ENCODE results near the gene TCAIM. TPM values are rescaled to one million over a fixed set of nuclear protein-coding genes. Genes with fewer than 3 reads are reported as not detected.

The TCAIM gene
- total and polyA plus RNA-seq, 2 experiments from 2014 or later: 20.7 to 36.3 TPM

GRCh38 chr3:44292947-44293346, 45.6 kb upstream of the TCAIM start:
- Histone ChIP-seq H3K4me2 (no peak overlapping the region), H3K9me2 (replicated peaks; ENCODE audit: insufficient read depth) (no peaks in the 10 kb centered on the region), H3K79me2 (no peaks in the 10 kb centered on the region), H4K20me1 (ENCODE audit: insufficient read depth, poor library complexity, severe bottlenecking) (no peaks in the 10 kb centered on the region), H3K27me3 (peaks cover 4% of the 10 kb centered on the region), H3K36me3 (replicated peaks; ENCODE audit: insufficient read depth, low read depth) (no peaks in the 10 kb centered on the region), H3K9me3 (ENCODE audit: low read depth) (no peaks in the 10 kb centered on the region), H3K4me3 (no peak overlapping the region), H3K4me1 (ENCODE audit: insufficient read depth) (no peaks in the 10 kb centered on the region), H3K27ac (no peak overlapping the region), H2AFZ (no peak overlapping the region)
- no peak for DNase-seq (ENCODE audit: low spot score)
- TF ChIP-seq EZH2phosphoT487 (IDR thresholded peaks at IDR 0.05; ENCODE audit: low read depth, severe bottlenecking, unreplicated experiment) (no peak), EZH2 (IDR thresholded peaks at IDR 0.05; ENCODE audit: borderline replicate concordance) (no peak)
- TF ChIP-seq, protein P1, sequence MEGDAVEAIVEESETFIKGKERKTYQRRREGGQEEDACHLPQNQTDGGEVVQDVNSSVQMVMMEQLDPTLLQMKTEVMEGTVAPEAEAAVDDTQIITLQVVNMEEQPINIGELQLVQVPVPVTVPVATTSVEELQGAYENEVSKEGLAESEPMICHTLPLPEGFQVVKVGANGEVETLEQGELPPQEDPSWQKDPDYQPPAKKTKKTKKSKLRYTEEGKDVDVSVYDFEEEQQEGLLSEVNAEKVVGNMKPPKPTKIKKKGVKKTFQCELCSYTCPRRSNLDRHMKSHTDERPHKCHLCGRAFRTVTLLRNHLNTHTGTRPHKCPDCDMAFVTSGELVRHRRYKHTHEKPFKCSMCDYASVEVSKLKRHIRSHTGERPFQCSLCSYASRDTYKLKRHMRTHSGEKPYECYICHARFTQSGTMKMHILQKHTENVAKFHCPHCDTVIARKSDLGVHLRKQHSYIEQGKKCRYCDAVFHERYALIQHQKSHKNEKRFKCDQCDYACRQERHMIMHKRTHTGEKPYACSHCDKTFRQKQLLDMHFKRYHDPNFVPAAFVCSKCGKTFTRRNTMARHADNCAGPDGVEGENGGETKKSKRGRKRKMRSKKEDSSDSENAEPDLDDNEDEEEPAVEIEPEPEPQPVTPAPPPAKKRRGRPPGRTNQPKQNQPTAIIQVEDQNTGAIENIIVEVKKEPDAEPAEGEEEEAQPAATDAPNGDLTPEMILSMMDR (IDR thresholded peaks at IDR 0.05; ENCODE audit: poor library complexity): no peak
- WGBS (ENCODE audit: low lambda C conversion rate, missing lambda C conversion rate): 88% methylated on average over 1 of the region's 1 CpG

DNA sequence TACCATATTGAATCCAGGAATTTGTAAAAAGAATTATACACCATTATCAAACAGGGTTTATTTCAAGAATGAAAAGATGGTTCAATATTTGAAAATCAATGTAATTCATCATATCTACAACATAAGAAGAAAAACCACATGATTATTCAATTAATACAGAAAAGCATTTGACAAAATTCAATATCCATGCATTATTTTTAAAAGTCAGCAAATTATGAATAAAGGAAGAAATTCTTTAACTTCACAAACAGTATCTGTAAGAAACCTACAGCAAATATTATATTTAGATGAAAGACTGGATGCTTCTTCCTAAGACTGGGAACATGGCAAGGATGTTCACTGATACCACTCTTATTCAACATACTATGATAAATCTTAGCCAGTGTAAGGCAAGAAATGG, 41.3 kb upstream of the TCAIM start:
- no peaks in the 10 kb centered on the region for H3K36me3 ChIP-seq (replicated peaks; ENCODE audit: insufficient read depth, low read depth)

DNA sequence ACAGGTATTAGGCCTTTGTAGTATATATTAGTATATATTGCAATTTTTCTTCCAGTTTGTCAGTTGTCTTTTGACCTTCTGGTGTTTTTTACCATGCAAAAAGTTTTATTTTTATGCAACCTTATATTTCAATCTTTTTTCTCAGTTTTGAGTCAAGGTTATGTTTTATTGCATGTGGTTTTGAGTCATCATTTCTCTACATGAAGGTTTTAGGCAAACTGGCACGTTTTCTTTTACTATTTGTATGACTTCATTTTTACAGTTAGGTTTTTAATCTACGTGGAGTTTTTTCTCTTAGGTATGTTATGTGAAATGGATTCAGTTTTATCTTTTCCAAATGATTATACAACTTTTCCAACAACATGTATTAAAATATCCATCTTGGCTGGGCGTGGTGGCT, 36.8 kb upstream of the TCAIM start:
- Histone ChIP-seq H3K36me3 (replicated peaks; ENCODE audit: insufficient read depth, low read depth) (no peaks in the 10 kb centered on the region), H3K27me3 (peaks cover 4% of the 10 kb centered on the region), H3K4me1 (ENCODE audit: insufficient read depth) (no peaks in the 10 kb centered on the region), H3K4me2 (no peak overlapping the region), H4K20me1 (ENCODE audit: insufficient read depth, poor library complexity, severe bottlenecking) (no peaks in the 10 kb centered on the region), H3K9me3 (ENCODE audit: low read depth) (no peaks in the 10 kb centered on the region), H3K27ac (no peak overlapping the region), H3K79me2 (no peaks in the 10 kb centered on the region), H3K4me3 (no peak overlapping the region), H2AFZ (no peak overlapping the region), H3K9me2 (replicated peaks; ENCODE audit: insufficient read depth) (no peaks in the 10 kb centered on the region)
- TF ChIP-seq EZH2 (IDR thresholded peaks at IDR 0.05; ENCODE audit: borderline replicate concordance) (no peak), EZH2phosphoT487 (IDR thresholded peaks at IDR 0.05; ENCODE audit: low read depth, severe bottlenecking, unreplicated experiment) (no peak)
- TF ChIP-seq, protein P1 (IDR thresholded peaks at IDR 0.05; ENCODE audit: poor library complexity): no peak
- 87% methylated on average over 3 of the region's 3 CpGs for WGBS (ENCODE audit: low lambda C conversion rate, missing lambda C conversion rate)
- no peak for DNase-seq (ENCODE audit: low spot score)

More for the DNA sequence above, 41.3 kb upstream of the TCAIM start:
- no peak overlapping the region for H3K27ac ChIP-seq
- H3K9me2 ChIP-seq (replicated peaks; ENCODE audit: insufficient read depth): no peaks in the 10 kb centered on the region
- H3K9me3 ChIP-seq (ENCODE audit: low read depth): no peaks in the 10 kb centered on the region
- TF ChIP-seq, protein P1 (IDR thresholded peaks at IDR 0.05; ENCODE audit: poor library complexity): no peak
- TF ChIP-seq EZH2phosphoT487 (IDR thresholded peaks at IDR 0.05; ENCODE audit: low read depth, severe bottlenecking, unreplicated experiment): no peak
- TF ChIP-seq EZH2 (IDR thresholded peaks at IDR 0.05; ENCODE audit: borderline replicate concordance): no peak
- no peaks in the 10 kb centered on the region for H3K4me1 ChIP-seq (ENCODE audit: insufficient read depth)
- no peak overlapping the region for H2AFZ ChIP-seq
- H3K27me3 ChIP-seq: peaks cover 4% of the 10 kb centered on the region
- no peaks in the 10 kb centered on the region for H3K79me2 ChIP-seq
- H3K4me3 ChIP-seq: no peak overlapping the region
- no peaks in the 10 kb centered on the region for H4K20me1 ChIP-seq (ENCODE audit: insufficient read depth, poor library complexity, severe bottlenecking)
- H3K4me2 ChIP-seq: no peak overlapping the region
- DNase-seq (ENCODE audit: low spot score): no peak

GRCh38 chr3:44309500-44309899, 29.1 kb upstream of the TCAIM start:
- no peak for DNase-seq (ENCODE audit: low spot score)
- Histone ChIP-seq H3K9me2 (replicated peaks; ENCODE audit: insufficient read depth) (no peaks in the 10 kb centered on the region), H3K4me1 (ENCODE audit: insufficient read depth) (no peaks in the 10 kb centered on the region), H3K4me3 (no peak overlapping the region), H2AFZ (no peak overlapping the region), H3K36me3 (replicated peaks; ENCODE audit: insufficient read depth, low read depth) (no peaks in the 10 kb centered on the region), H3K27me3 (no peaks in the 10 kb centered on the region), H3K79me2 (no peaks in the 10 kb centered on the region), H3K9me3 (ENCODE audit: low read depth) (no peaks in the 10 kb centered on the region), H3K27ac (no peak overlapping the region), H4K20me1 (ENCODE audit: insufficient read depth, poor library complexity, severe bottlenecking) (no peaks in the 10 kb centered on the region), H3K4me2 (no peak overlapping the region)
- TF ChIP-seq EZH2phosphoT487 (IDR thresholded peaks at IDR 0.05; ENCODE audit: low read depth, severe bottlenecking, unreplicated experiment) (no peak), EZH2 (IDR thresholded peaks at IDR 0.05; ENCODE audit: borderline replicate concordance) (no peak)
- TF ChIP-seq, protein P1 (IDR thresholded peaks at IDR 0.05; ENCODE audit: poor library complexity): no peak

Data from hepatocyte (in vitro differentiated cells).